Femur (tissue), 1 donor: ENCODE data around the gene VEGFB.

ENCODE experiments used
- DNase-seq: peaks from one replicate; pipeline ENCODE4 v3.0.0-alpha.2; 2017

Gene VEGFB, protein sequence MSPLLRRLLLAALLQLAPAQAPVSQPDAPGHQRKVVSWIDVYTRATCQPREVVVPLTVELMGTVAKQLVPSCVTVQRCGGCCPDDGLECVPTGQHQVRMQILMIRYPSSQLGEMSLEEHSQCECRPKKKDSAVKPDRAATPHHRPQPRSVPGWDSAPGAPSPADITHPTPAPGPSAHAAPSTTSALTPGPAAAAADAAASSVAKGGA

DNA sequence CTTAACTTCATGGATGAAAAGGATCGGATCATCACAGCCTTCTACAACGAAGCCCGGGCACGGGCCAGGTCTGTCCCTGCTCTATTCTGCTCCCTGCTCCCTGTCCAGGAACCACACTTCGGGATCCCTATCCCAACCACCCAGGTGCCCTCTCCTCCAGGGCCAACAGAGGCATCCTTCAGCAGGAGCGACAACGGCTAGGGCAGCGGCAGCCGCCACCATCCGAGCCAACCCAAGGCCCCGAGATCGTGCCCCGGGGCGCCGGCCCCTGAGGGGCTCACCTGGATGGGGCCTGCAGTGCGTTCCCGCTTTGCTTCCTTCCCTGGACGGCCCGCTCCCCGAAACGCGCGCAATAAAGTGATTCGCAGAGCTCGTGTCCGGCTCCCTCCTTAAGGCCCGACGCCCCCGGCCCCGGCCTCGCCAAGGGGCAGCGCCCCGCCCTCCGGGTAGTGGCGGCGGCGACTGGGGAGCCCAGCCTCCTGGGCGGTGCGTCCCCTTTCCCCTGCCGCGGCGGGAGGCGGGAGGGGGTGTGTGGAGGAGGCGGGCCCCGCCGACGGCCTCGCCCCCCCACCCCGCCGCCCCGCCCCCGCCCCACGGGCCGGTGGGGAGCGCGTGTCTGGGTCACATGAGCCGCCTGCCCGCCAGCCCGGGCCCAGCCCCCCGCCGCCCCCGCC lies at the start of gene VEGFB:
TSS of gene VEGFB (plus strand) at position 672 of the 674 bp plus-strand sequence. CDS start 250 bp downstream, outside the sequence.
- peak; percentile 83 for DNase-seq

GRCh38 chr11:64185175-64185692 lies 49.1 kb upstream of the VEGFB start:
- DNase-seq, result no peak

DNA sequence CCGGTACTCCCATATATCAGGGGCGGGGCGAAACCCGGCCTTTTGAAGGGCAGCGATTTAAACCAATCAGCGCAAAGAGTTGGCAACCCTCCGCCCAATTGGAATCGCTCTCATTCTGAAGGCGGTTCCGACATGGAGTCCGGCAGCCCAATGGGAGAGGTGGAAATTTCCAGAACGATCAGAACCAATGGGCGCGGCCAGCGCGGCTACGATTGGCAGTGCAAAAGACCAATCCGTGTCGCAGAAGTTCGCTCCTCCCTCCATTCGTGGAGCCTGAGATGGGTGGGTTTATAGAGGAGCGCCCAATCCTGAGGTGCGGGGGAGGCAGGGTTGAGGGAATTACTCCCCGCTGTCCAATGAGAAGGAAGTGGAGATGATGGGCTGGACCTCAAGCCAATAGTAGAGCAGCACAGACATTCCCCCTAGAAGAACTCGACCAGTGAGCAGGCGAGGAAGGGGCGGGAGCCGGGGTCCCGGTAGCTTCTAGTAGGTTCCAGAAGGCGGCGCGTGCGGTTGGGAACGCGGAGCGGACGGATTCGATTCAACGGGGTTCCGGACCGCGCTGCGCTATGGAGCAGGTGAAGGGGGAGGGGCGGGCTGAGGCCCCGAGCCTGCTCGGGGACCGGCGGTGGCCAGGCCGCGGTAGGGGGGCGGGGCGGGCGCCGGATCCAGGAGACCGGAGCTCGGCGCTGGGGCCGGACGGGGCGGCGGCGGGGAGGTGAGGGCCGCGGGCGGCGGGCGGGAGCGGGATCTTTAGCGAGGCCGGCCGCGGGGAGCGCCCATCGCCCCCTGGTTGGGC lies 48.5 kb upstream of the VEGFB start, which contains the start of gene STIP1:
TSS of gene STIP1 (plus strand) at position 479 of the 799 bp plus-strand sequence. CDS start at position 570, 91 bp downstream.
- DNase-seq, result peak; percentile 100

GRCh38 chr11:64186492-64187165 lies 47.8 kb upstream of the VEGFB start:
- no peak for DNase-seq

DNA sequence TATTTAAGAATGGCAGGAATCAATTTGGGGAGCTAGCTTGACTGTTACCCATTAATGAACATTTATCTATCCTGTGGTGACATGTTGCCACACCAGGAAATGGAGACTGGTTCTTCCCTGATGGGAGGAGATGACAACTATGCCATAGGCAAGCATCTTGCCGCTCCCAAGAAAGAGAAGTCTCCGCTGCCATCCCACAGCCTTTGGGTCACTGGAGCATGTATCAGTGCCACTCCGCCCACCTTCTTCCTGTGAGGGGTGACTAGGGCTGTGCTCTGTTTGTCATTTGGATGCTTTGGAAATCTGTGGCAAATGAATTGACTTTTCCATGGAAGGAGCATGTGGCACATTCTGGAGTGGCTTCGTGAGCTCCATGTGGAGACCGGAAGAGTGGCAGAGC lies 42.0 kb upstream of the VEGFB start:
- DNase-seq, result no peak

DNA sequence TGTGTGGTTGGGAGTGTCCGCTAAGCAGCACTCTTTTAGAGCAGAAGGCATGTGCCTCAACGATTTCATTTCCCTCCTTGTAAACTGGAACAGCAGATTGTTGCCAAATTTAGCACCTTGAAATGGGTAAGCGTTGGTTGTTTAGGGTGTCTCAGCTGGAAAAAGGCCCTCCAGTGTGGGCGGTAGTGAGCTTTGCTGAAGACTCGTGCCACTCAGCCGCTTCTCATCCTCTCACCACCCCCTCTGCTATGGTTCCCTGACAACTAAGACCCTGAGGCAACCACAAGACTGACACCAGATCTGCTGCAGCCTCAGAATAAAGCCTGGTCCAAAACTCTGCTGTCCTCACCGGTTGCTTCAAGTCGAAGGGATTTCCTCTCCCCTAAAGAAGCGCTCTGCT lies 37.8 kb upstream of the VEGFB start:
- DNase-seq, result no peak

- DNase-seq, result no peak
Measured at GRCh38 chr11:64198511-64198910, 35.9 kb upstream of the VEGFB start.

- no peak for DNase-seq
Measured at GRCh38 chr11:64201543-64201942, 32.8 kb upstream of the VEGFB start.

DNA sequence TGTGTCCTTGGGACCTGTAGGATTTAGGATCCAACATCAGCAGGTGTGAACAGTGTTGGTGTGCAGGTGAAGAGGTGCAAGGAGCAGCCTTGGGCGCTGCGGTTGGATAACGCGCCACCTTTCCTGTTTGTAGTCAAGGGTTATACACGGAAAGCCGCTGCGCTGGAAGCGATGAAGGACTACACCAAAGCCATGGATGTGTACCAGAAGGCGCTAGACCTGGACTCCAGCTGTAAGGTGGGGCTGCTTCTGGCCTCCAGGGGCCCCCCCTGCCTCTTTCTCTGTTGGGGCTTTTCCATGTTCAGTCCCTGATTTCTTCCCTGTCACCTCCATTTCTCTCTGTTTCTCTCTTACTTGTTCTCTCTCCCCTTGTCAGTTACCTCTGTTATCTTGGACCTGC lies 31.4 kb upstream of the VEGFB start:
- DNase-seq, result no peak

- no peak for DNase-seq
Measured at GRCh38 chr11:64203421-64204079, 30.8 kb upstream of the VEGFB start.

GRCh38 chr11:64204080-64204440 lies 30.3 kb upstream of the VEGFB start:
- no peak for DNase-seq

- peak; percentile 90 for DNase-seq
Measured at GRCh38 chr11:64204464-64204989, 29.9 kb upstream of the VEGFB start.

- peak; percentile 72 for DNase-seq
Measured at GRCh38 chr11:64206457-64207255, 27.7 kb upstream of the VEGFB start, which contains the start of gene FERMT3. Gene FERMT3, plus strand, starts transcription at chr11:64206721. Its CDS starts 644 bp downstream, at chr11:64207365.

DNA sequence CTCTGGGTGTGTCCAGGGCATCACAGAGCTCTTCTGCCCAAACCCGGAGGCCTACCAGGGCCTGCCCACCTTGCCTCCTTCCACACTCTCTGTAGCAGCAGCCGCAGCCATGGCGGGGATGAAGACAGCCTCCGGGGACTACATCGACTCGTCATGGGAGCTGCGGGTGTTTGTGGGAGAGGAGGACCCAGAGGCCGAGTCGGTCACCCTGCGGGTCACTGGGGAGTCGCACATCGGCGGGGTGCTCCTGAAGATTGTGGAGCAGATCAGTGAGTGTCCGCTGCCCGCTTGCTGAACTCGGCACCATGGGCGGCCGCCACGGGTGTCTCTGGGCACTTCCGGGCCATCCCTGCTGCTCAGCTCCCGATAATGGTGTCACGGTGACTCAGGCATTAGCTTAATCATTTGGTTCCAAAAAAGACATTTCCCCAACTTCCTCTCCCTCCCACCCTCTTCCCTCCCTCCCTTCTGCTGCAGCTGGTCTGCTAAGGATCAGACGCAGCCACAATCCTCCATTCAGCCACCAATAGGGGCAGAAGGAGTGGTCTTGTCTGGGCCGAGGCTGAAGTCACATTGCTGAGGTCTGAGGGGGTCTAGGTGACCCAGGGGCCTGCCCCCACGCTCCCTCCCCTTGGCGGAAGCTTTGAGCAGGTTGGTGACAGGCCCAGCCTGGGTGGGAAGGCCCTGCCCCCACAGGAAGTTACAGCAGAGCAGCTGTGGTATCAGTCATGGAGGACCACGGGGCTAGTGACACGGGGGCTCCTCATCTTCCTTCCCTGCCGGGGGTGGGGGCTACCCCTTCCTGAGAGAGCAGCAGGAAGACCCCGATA lies 26.9 kb upstream of the VEGFB start:
- DNase-seq, result peak; percentile 79

DNA sequence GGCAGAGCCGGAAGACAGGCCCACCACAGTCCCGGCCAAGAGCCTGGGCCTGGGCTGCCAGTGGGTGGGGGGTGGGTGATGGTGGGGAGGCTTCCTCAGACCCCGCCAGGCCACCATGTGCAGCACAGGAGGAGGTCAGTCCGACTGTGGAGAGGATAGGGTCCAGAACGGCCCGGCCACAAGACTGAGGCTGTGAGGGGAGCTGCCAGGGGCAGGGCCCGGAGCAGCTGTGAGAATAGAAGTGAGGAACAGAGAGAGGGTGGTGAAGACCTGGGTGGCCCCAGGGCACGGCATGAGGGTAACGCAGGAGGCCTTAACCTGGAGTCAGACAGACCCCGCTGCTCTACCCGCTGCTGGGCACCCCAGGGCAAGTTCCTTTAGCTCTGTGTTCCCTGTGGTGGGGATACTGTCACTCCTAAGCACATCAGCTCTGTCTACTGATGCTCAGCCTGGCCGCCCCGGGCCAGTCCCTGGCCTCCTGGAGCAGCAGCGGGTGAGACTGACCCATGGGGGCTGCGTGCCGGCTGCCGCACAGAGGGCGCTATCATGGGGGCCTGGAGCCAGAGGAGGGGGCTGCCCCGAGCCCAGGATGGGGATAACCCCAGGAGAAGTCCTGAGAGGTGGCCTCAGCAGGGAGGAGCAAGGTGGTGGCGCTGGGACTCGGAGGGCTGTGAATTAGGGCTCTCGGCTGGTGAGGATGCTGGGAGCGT lies 26.1 kb upstream of the VEGFB start:
- no peak for DNase-seq

DNA sequence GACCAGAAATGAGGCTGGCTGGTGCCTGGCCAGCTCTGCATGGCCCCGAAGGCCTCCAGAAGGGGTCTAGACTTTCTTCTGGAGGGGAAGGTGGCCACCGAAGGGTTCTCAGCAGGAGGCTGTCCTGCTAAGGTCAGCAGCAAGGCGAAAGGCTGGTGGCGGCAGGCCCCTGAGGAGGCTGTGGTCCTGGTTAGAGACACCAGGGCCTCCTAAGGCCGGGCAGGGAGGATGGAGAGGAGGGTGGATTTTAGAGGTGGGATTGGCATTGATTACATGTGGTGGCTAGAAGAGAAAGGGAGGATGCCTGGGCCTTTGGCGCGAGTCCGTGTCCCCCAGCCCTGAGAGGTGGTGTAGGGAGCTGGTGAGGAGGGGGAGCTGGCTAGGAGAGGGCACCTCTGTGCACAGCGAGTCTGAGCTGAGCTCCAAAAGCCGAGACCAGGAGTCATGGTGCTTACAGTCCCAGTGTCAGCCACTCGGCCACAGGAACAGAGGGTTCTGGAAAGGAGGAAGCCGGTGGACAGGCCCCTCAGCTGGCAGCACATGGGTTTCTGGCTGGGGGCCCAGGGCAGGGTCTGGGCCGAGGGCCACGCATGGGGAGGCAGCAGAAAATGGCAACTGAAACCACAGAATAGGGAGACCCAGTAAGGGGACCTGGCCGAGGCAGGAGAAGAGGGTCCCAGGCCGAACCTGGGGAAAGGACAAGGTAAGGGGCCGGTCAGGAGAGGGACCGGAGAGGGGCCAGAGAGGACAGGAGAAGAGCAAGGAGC lies 25.4 kb upstream of the VEGFB start:
- DNase-seq, result no peak

DNA sequence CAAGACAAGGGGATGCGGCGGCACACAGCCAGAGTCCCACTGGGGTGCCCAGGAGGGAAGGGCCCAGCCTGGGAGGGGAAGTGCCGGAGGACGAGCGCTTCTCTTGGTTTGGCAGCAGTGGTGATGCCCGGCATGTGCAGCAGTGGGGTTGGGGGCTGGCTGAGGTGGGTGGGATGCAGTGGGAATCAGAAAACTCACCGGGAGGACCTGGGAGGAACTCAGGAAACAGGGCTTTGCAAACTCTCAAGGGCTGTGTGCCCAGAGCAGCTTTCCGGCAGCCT lies 24.9 kb upstream of the VEGFB start:
- no peak for DNase-seq

DNA sequence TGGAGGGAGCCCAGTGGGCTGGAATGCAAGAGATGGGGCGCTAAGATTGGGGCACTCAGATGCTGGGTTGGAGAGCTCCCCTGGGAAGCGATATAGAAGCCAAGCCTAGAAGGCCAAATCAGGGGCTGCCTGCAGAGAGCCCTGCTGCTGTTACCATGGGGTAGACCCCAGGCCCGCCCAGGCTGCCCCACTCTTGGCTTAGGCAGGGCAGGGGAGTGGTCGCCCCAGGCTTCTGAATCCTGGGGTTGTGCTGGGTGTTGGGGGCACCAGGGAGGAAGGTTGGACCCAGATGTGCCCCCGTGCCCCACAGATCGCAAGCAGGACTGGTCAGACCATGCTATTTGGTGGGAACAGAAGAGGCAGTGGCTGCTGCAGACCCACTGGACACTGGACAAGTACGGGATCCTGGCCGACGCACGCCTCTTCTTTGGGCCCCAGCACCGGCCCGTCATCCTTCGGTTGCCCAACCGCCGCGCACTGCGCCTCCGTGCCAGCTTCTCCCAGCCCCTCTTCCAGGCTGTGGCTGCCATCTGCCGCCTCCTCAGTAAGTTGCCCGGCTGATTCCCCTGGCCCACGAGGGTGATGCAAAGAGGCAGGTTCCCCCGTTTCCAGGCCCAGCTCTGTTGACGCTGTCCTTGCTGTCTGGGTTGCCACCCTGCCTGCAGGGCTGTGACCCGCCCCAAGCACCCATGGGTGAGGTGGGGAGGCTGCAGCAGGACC lies 23.9 kb upstream of the VEGFB start:
- DNase-seq, result no peak
